GM23248 (cell line): Measurements from ENCODE around the gene ZRSR2.

Source experiments
- EZH2 ChIP-seq: fragments of 200-600 bp; sonication (generic); IDR thresholded peaks from 2 replicates; pipeline ENCODE4 v1.6.1; 2018; ENCODE audit warnings: antibody characterized with exemption, mild to moderate bottlenecking; ENCODE audit not compliant: insufficient read depth, poor library complexity, severe bottlenecking
- EZH2phosphoT487 ChIP-seq: fragments of 200-600 bp; sonication (generic); IDR thresholded peaks from 2 replicates; pipeline ENCODE4 v1.6.1; 2018; ENCODE audit warnings: antibody characterized with exemption, moderate library complexity, mild to moderate bottlenecking, low read depth; ENCODE audit not compliant: insufficient read depth

- TF ChIP-seq EZH2 (no peak), EZH2phosphoT487 (no peak)
Observed at GRCh38 chrX:15758140-15758539, 32.1 kb upstream of the ZRSR2 start.
